ENCODE measurements around the gene GHDC. TPM values are rescaled to one million over a fixed set of nuclear protein-coding genes. Genes with fewer than 3 reads are reported as not detected.
"Not testable (repeated sequence)": the region's sequence is repeated elsewhere in the genome, so short reads cannot be mapped to it uniquely, and the experiment has no call there.

GHDC gene
- total RNA-seq, 1 donor: 14.8 TPM

DNA sequence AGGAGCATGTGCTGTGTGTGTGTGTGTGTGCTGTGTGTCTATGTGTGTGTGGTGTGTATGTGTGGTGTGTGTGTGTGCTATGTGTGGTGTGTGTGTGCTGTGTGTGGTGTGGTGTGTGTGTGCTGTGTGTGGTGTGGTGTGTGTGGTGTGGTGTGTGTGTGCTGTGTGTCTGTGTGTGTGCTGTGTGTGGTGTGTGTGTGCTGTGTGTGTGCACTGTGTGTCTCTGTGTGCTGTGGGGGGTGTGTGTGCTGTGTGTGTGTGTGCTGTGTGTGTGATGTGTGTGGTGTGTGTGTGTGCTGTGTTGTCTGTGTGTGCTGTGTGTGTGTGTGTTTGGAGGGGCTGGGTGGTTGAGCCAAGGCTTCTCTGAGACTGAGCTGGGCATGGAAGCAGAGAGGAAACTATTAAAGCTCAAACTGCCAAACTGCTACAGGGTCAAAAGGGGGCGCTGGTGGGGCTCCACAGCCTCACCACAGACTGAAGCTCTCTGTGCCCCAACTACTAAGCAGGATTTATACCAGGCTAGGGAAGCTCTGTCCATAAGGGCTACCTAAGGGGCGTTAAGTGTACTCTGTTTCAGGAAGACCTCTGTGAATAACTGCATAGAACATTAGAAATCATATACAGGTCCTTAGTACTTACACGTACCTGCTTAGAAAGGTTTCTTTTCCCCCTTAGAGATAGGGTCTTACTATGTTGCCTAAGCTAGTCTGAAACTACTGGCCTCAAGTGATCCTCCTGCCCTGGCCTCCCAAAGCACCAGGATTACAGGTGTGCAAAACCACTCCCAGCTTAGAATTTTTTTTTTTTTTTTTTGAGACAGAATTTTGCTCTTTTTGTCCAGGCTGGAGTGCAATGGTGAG is 27.8 kb upstream of the GHDC start:
- H3K4me3 ChIP-seq (ENCODE audit: low read depth, low read length): no peak overlapping the region
- DNase-seq (ENCODE audit: low read depth): peak; percentile 64
- TF ChIP-seq, protein P1, sequence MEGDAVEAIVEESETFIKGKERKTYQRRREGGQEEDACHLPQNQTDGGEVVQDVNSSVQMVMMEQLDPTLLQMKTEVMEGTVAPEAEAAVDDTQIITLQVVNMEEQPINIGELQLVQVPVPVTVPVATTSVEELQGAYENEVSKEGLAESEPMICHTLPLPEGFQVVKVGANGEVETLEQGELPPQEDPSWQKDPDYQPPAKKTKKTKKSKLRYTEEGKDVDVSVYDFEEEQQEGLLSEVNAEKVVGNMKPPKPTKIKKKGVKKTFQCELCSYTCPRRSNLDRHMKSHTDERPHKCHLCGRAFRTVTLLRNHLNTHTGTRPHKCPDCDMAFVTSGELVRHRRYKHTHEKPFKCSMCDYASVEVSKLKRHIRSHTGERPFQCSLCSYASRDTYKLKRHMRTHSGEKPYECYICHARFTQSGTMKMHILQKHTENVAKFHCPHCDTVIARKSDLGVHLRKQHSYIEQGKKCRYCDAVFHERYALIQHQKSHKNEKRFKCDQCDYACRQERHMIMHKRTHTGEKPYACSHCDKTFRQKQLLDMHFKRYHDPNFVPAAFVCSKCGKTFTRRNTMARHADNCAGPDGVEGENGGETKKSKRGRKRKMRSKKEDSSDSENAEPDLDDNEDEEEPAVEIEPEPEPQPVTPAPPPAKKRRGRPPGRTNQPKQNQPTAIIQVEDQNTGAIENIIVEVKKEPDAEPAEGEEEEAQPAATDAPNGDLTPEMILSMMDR (IDR thresholded peaks at IDR 0.05; ENCODE audit: insufficient read depth, low read length): peak; percentile 77

DNA sequence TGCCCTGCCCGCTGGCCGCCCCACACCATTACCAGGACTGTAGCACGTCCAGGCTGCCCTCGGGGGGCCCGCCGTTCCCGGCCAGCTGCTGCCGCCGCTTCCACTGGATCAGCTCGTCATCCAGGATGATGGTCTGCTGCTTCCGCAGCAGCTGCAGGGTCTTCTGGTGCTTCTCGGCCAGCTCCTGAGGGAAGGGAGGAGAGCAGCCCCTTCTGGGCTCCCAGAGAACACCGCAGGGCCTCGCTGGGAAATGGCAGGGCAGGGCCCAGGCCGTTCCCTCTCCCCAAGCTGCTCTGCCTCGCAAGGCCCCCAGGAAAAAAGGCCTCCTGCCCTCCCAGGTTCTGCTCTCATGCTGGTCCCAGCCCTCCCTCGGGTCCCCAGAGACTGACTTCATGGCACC is 25.0 kb upstream of the GHDC start:
- H3K4me3 ChIP-seq (ENCODE audit: low read depth, low read length); DNase-seq (ENCODE audit: low read depth): not testable (repeated sequence)

DNA sequence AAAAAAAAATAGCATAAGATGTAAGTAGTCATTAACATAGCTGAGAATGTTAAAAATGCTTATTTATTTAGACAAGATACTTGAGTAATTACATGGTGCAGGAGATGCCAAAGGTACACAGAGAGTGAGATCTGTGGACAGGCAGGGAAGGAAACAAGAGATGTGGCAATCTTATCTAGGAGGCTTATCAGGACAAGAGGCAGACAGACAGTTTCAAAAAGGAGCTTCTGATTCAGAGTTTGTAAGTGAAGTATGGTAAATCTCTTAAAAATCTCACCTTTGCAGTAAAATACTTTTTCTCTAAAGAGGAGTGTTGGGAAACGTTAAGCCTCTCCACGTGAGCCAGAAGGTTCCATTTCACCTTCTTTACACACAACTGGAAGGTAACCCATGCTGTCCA is 19.9 kb upstream of the GHDC start:
- TF ChIP-seq, protein P1 (IDR thresholded peaks at IDR 0.05; ENCODE audit: insufficient read depth, low read length): no peak
- no peak for DNase-seq (ENCODE audit: low read depth)
- no peak overlapping the region for H3K4me3 ChIP-seq (ENCODE audit: low read depth, low read length)

DNA sequence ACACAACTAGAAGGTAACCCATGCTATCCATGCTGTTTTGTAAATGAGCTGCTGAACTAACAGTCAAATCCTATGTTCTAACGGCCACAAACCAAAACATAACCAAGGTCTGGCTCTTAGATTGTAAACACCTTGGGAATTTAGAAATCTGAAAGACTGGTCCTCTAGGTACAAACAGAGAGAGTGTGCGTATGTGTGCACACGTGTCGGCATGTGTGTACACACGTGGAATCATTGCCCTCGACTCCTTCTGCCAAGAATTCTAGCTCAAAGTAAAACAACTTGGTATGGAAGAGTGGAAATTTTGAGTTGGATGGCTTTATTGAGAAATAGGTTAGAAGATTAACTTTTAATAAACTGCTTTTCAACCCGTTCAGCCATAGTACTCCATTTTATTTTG is 18.1 kb upstream of the GHDC start:
- peak; percentile 20 for DNase-seq (ENCODE audit: low read depth)

DNA sequence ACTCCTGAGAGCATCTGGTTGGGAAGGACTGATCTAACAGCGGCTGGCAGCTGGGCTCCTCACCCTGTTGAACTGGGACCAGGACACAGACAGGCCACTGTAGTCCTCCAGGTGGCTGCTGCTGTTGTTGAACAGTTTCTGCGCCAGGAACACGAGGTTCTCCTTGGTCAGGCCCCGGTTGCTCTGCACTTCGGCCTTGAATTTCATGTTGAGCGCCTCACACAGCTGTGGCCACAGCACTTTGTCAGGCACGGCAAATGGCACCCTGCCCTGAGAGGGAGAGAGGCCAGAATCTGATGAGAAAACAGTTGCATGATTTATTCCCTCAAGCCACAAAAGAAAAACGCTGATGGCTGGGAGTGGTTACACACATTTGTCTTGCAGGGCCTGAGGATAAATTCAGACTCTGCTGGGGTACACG is 17.6 kb upstream of the GHDC start:
- peak; percentile 51 for DNase-seq (ENCODE audit: low read depth)

More for the DNA sequence above, 18.1 kb upstream of the GHDC start:
- TF ChIP-seq, protein P1 (IDR thresholded peaks at IDR 0.05; ENCODE audit: insufficient read depth, low read length): no peak
- H3K4me3 ChIP-seq (ENCODE audit: low read depth, low read length): no peak overlapping the region

DNA sequence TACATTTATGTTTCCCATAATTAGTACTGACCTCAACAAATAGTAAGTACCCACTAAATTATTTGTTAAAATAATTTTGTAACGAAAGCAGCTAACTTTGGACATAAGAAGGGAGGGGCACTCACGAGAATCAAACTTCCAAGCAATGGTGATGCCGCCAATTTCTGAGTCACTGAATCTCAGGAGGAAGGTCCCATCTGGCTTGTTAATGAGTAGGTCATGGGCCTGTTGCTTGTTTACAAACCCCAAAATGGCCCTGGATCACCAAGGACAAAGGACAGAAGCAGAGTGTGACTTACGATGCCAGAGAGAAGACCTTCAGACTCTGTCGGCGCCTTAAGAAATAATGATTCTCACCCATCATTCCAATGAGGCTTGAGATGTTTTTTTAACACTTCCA is 15.8 kb upstream of the GHDC start:
- no peak for DNase-seq (ENCODE audit: low read depth)
- no peak overlapping the region for H3K4me3 ChIP-seq (ENCODE audit: low read depth, low read length)
- TF ChIP-seq, protein P1 (IDR thresholded peaks at IDR 0.05; ENCODE audit: insufficient read depth, low read length): no peak

More for the DNA sequence above, 17.6 kb upstream of the GHDC start:
- H3K4me3 ChIP-seq (ENCODE audit: low read depth, low read length): not testable (repeated sequence)

DNA sequence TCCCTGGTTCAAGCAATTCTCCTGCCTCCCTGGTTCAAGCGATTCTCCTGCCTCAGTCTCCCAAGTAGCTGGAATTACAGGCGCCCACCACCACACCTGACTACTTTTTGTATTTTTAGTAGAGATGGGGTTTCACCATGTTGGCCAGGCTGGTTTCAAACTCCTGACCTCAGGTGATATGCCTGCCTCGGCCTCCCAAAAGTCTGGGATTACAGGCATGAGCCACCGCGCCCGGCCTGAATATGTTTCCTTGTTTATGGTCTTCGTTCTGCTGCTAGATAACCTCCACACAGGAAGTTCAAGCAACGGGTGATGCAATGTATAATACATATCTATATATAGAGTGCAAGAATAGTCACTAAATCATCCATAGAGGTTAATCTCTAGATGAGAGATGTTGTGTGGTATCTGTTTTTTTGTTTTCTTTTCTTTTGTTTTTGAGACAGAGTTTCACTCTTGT is 11.9 kb upstream of the GHDC start:
- not testable (repeated sequence) for H3K4me3 ChIP-seq (ENCODE audit: low read depth, low read length); DNase-seq (ENCODE audit: low read depth)

DNA sequence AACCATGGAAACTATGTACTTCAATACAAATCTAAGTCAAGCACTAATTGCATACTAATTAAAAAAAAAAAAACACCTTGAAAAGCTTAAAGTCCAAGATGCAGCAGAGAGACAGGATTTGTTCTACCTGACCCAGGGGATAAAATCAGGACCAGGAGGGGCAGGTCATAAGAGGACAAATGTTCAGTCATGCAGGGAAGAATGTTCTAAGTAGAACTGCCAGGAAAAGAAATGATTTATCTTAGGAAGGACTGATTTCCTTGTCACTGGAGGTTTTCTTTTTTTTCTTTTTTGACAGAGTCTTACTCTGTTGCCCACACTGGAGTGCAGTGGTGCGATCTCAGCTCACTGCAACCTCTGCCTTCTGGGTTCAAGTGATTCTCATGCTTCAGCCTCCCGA is 9.1 kb upstream of the GHDC start:
- TF ChIP-seq, protein P1 (IDR thresholded peaks at IDR 0.05; ENCODE audit: insufficient read depth, low read length): no peak
- DNase-seq (ENCODE audit: low read depth): no peak
- H3K4me3 ChIP-seq (ENCODE audit: low read depth, low read length): no peak overlapping the region

All from fibroblast of the aortic adventitia (primary cell).